GM19395 (cell line): ENCODE results near the gene CTNNBL1.

ENCODE experiments used
- ATAC-seq: cut with Tn5 transposase; IDR thresholded peaks from one replicate; pipeline ENCODE4 v1.9.1; 2021; ENCODE audit warnings: mild to moderate bottlenecking, moderate library complexity; ENCODE audit not compliant: unreplicated experiment

The CTNNBL1 gene

GRCh38 chr20:37895166-37895565 is 201.3 kb downstream of the CTNNBL1 start:
- ATAC-seq, result no peak

GRCh38 chr20:37896932-37897548 is 203.2 kb downstream of the CTNNBL1 start:
- no peak for ATAC-seq

GRCh38 chr20:37898233-37899104 is 204.6 kb downstream of the CTNNBL1 start:
- no peak for ATAC-seq

GRCh38 chr20:37899105-37900045 is 205.5 kb downstream of the CTNNBL1 start:
- no peak for ATAC-seq

GRCh38 chr20:37901240-37901639 is 207.4 kb downstream of the CTNNBL1 start:
- ATAC-seq, result no peak

GRCh38 chr20:37901654-37902503 is 208.0 kb downstream of the CTNNBL1 start:
- ATAC-seq, result no peak

- ATAC-seq, result no peak
Observed at GRCh38 chr20:37902504-37903313, 208.9 kb downstream of the CTNNBL1 start, which contains the start of gene VSTM2L. Gene VSTM2L (plus strand): TSS chr20:37903127. CDS start chr20:37903351, 224 bp downstream.

- ATAC-seq, result no peak
Observed at GRCh38 chr20:37903317-37904007, 209.6 kb downstream of the CTNNBL1 start.

- no peak for ATAC-seq
Observed at GRCh38 chr20:37904008-37904642, 210.3 kb downstream of the CTNNBL1 start.

- no peak for ATAC-seq
Observed at GRCh38 chr20:37904845-37905373, 211.1 kb downstream of the CTNNBL1 start.

- ATAC-seq, result no peak
Observed at GRCh38 chr20:37905671-37906613, 212.1 kb downstream of the CTNNBL1 start.

- no peak for ATAC-seq
Observed at GRCh38 chr20:37907330-37907676, 213.5 kb downstream of the CTNNBL1 start.

GRCh38 chr20:37907677-37908401 is 214.0 kb downstream of the CTNNBL1 start:
- ATAC-seq, result no peak

GRCh38 chr20:37911261-37911660 is 217.4 kb downstream of the CTNNBL1 start:
- ATAC-seq, result no peak

GRCh38 chr20:37911838-37912281 is 218.0 kb downstream of the CTNNBL1 start:
- ATAC-seq, result no peak

GRCh38 chr20:37912874-37913273 is 219.0 kb downstream of the CTNNBL1 start:
- no peak for ATAC-seq
